H9 (cell line): ENCODE measurements around the gene TMPRSS7. TPM values are rescaled to one million over a fixed set of nuclear protein-coding genes. Genes with fewer than 3 reads are reported as not detected.

Experiments
- DNase-seq: peaks from one replicate; pipeline ENCODE4 v3.0.0-alpha.2; 2017
- H2AFZ ChIP-seq: one replicate; pipeline ENCODE4 v1.6.1; 2013; ENCODE audit warnings: mild to moderate bottlenecking, low read length, control low read depth, moderate library complexity
- H2AK5ac ChIP-seq: 2 replicates; pipeline ENCODE4 v1.6.1; 2013; ENCODE audit warnings: low read length, control low read depth, mixed read lengths; ENCODE audit not compliant: insufficient read length
- H2BK120ac ChIP-seq: one replicate; pipeline ENCODE4 v1.6.1; 2013; ENCODE audit warnings: low read depth, mild to moderate bottlenecking, low read length, control low read depth, inconsistent platforms; ENCODE audit not compliant: poor library complexity, severe bottlenecking
- H2BK12ac ChIP-seq: 2 replicates; pipeline ENCODE4 v1.6.1; 2013; ENCODE audit warnings: low read length, control low read depth, mixed read lengths, low read depth; ENCODE audit not compliant: insufficient read length
- H2BK15ac ChIP-seq: 2 replicates; pipeline ENCODE4 v1.6.1; 2013; ENCODE audit warnings: low read depth, low read length, control low read depth
- H2BK20ac ChIP-seq: one replicate; pipeline ENCODE4 v1.6.1; 2013; ENCODE audit warnings: low read depth, mild to moderate bottlenecking, low read length, control low read depth, inconsistent platforms; ENCODE audit not compliant: poor library complexity, severe bottlenecking
- H2BK5ac ChIP-seq: 2 replicates; pipeline ENCODE4 v1.6.1; 2013; ENCODE audit warnings: low read length, control low read depth, mixed read lengths; ENCODE audit not compliant: insufficient read length
- H3K14ac ChIP-seq: 2 replicates; pipeline ENCODE4 v1.6.1; 2013; ENCODE audit warnings: low read length, control low read depth; ENCODE audit not compliant: insufficient read depth
- H3K18ac ChIP-seq: 2 replicates; pipeline ENCODE4 v1.6.1; 2013; ENCODE audit warnings: low read depth, mild to moderate bottlenecking, mixed read lengths, low read length, control low read depth; ENCODE audit not compliant: insufficient read length
- H3K23ac ChIP-seq: 2 replicates; pipeline ENCODE4 v1.6.1; 2013; ENCODE audit warnings: low read length, control low read depth, mixed read lengths, low read depth; ENCODE audit not compliant: insufficient read length
- H3K23me2 ChIP-seq: 2 replicates; pipeline ENCODE4 v1.6.1; 2013; ENCODE audit warnings: low read depth, mild to moderate bottlenecking, mixed read lengths, low read length, control low read depth; ENCODE audit not compliant: insufficient read length, poor library complexity, severe bottlenecking
- H3K27ac ChIP-seq: 2 replicates; pipeline ENCODE4 v1.5.1; 2013; ENCODE audit warnings: low read length, control low read depth, mixed read lengths, low read depth; ENCODE audit not compliant: insufficient read length
- H3K27me3 ChIP-seq: 2 replicates; pipeline ENCODE4 v1.6.1; 2013; ENCODE audit warnings: low read length, control low read depth, inconsistent platforms; ENCODE audit not compliant: insufficient read depth
- H3K4ac ChIP-seq: 2 replicates; pipeline ENCODE4 v1.6.1; 2013; ENCODE audit warnings: low read depth, mild to moderate bottlenecking, control low read depth, inconsistent platforms, low read length, moderate library complexity
- H3K4me1 ChIP-seq: 2 replicates; pipeline ENCODE4 v1.6.1; 2013; ENCODE audit warnings: low read length, control low read depth, inconsistent platforms; ENCODE audit not compliant: insufficient read depth
- H3K4me2 ChIP-seq: 2 replicates; pipeline ENCODE4 v1.6.1; 2013; ENCODE audit warnings: low read length, control low read depth, mixed read lengths; ENCODE audit not compliant: insufficient read length, insufficient read depth
- H3K56ac ChIP-seq: 2 replicates; pipeline ENCODE4 v1.6.1; 2013; ENCODE audit warnings: low read depth, mild to moderate bottlenecking, mixed read lengths, low read length, control low read depth; ENCODE audit not compliant: insufficient read length
- H3K79me1 ChIP-seq: 2 replicates; pipeline ENCODE4 v1.6.1; 2013; ENCODE audit warnings: low read depth, mild to moderate bottlenecking, moderate library complexity, low read length, control low read depth, inconsistent platforms; ENCODE audit not compliant: insufficient read depth, poor library complexity, severe bottlenecking
- H3K79me2 ChIP-seq: 2 replicates; pipeline ENCODE4 v1.6.1; 2013; ENCODE audit warnings: low read length, control low read depth, inconsistent platforms; ENCODE audit not compliant: insufficient read depth
- H3K9ac ChIP-seq: 2 replicates; pipeline ENCODE4 v1.6.1; 2013; ENCODE audit warnings: low read length, control low read depth, mixed read lengths; ENCODE audit not compliant: insufficient read length; ENCODE audit errors: extremely low read depth
- H3K9me3 ChIP-seq: one replicate; pipeline ENCODE4 v1.6.1; 2013; ENCODE audit warnings: low read depth, low read length, inconsistent platforms; ENCODE audit not compliant: control insufficient read depth
- H3T11ph ChIP-seq: one replicate; pipeline ENCODE4 v1.6.1; 2013; ENCODE audit warnings: mild to moderate bottlenecking, low read length, control low read depth, inconsistent platforms
- H4K20me1 ChIP-seq: one replicate; pipeline ENCODE4 v1.6.1; 2013; ENCODE audit not compliant: control insufficient read depth, insufficient read length, insufficient read depth
- H4K5ac ChIP-seq: 2 replicates; pipeline ENCODE4 v1.6.1; 2013; ENCODE audit warnings: low read depth, mild to moderate bottlenecking, mixed read lengths, low read length, control low read depth; ENCODE audit not compliant: insufficient read length
- H4K8ac ChIP-seq: replicated peaks from 2 replicates; pipeline ENCODE4 v1.6.1; 2013; ENCODE audit warnings: low read length, control low read depth, mixed read lengths, low read depth; ENCODE audit not compliant: insufficient read length
- H4K91ac ChIP-seq: 2 replicates; pipeline ENCODE4 v1.6.1; 2013; ENCODE audit warnings: low read depth, mild to moderate bottlenecking, moderate library complexity, mixed read lengths, low read length, control low read depth; ENCODE audit not compliant: insufficient read length
- H3K27ac Mint-ChIP-seq, 3 experiments: 2 replicates in 2 of 3; 3 replicates in 1 of 3; pipeline ENCODE4 v1.8.0; 2020 to 2021; ENCODE audit warnings: mixed read lengths in 3 of 3, mild to moderate bottlenecking in 1 of 3, moderate library complexity in 1 of 3
- H3K27me3 Mint-ChIP-seq: 2 replicates; pipeline ENCODE4 v1.8.0; 2021; ENCODE audit warnings: low read depth, mild to moderate bottlenecking, moderate library complexity, mixed read lengths
- H3K36me3 Mint-ChIP-seq, 3 experiments: 2 replicates in 2 of 3; 3 replicates in 1 of 3; pipeline ENCODE4 v1.8.0; 2020 to 2021; ENCODE audit warnings: low read depth in 3 of 3, mixed read lengths in 3 of 3; ENCODE audit not compliant: insufficient read depth in 1 of 3
- H3K4me1 Mint-ChIP-seq, 2 experiments: 2 replicates each; pipeline ENCODE4 v1.8.0; 2020; ENCODE audit warnings: mixed read lengths in 2 of 2
- H3K4me3 Mint-ChIP-seq, 2 experiments: 2 replicates in 1 of 2; 3 replicates in 1 of 2; pipeline ENCODE4 v1.8.0; 2020 to 2021; ENCODE audit warnings: mild to moderate bottlenecking in 2 of 2, mixed read lengths in 2 of 2, moderate library complexity in 1 of 2
- H3K9me3 Mint-ChIP-seq, 2 experiments: 2 replicates in 1 of 2; 3 replicates in 1 of 2; pipeline ENCODE4 v1.8.0; 2020; ENCODE audit warnings: mild to moderate bottlenecking in 2 of 2, mixed read lengths in 2 of 2, moderate library complexity in 1 of 2
- WGBS: extraction: QIAGEN DNeasy Blood & Tissue Kit; methylation state at CpG from one replicate; pipeline ENCODE4 v1.1.7; 2013; ENCODE audit warnings: missing lambda C conversion rate, low lambda C conversion rate, mixed read lengths; ENCODE audit not compliant: insufficient read length; ENCODE audit errors: extremely low coverage; 5-methylcytosine and 5-hydroxymethylcytosine counted together
- total RNA-seq: library from RNA; stranded (reverse); gene quantifications from 2 replicates; pipeline ENCODE4 v1.2.1, GENCODE V29; 2021
- TF ChIP-seq, protein P1 (sequence below): fragments of 200-600 bp; sonication (generic); conservative IDR thresholded peaks from 3 replicates; pipeline ENCODE4 v1.8.0; 2021; ENCODE audit warnings: antibody characterized with exemption, mild to moderate bottlenecking

The TMPRSS7 gene
- total RNA-seq, 1 experiment from 2014 or later, result not detected

DNA sequence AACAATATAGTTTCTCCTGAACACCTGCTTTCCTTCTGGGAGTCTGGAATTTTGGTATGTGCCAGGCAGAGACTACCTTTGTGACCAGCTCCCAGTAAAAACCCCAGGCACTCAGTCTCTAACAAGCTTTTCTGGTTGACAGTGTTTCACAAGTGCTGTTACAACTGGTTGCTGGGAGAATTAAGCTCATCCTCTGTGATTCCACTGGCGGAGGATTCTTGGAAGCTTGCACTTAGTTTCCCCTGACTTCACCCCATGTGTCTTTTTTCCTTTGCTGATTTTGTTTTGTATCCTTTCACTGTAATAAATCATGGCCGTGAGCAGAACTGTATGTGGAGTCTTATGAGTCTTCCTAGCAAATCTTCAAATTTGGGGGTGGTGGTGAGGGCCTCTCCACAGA lies 41.5 kb upstream of the TMPRSS7 start:
- no peak overlapping the region for H3K23ac ChIP-seq
- no peak overlapping the region for H2BK12ac ChIP-seq
- H3T11ph ChIP-seq, result no peak overlapping the region
- H3K27me3 Mint-ChIP-seq, result peaks cover 11% of the 10 kb centered on the region
- no peaks in the 10 kb centered on the region for H4K20me1 ChIP-seq
- H3K4me2 ChIP-seq, result no peak overlapping the region
- H3K27ac ChIP-seq, result no peak overlapping the region
- no peak for DNase-seq
- WGBS, result no CpG with 5 or more reads among the region's 2 CpGs
- no peak overlapping the region for H3K4me3 Mint-ChIP-seq
- peaks cover 0 to 8% (median 8%) of the 10 kb centered on the region in 3 experiments; a peak in 5 of 7 replicates for H3K36me3 Mint-ChIP-seq
- H3K79me2 ChIP-seq, result no peaks in the 10 kb centered on the region
- H4K91ac ChIP-seq, result no peak overlapping the region
- no peaks in the 10 kb centered on the region for H3K23me2 ChIP-seq
- no peaks in the 10 kb centered on the region for H3K79me1 ChIP-seq
- no peaks in the 10 kb centered on the region for H3K27me3 ChIP-seq
- no peak overlapping the region for H2BK20ac ChIP-seq
- 0 out of 2 replicates have a peak, but pooled peaks cover 2% of the 10 kb centered on the region for H3K4me1 ChIP-seq
- no peak overlapping the region for H3K56ac ChIP-seq
- H3K9ac ChIP-seq, result no peak overlapping the region
- no peak overlapping the region for H2BK5ac ChIP-seq
- no peak overlapping the region for H2AK5ac ChIP-seq
- H2BK120ac ChIP-seq, result no peak overlapping the region
- no peaks in the 10 kb centered on the region for H3K9me3 ChIP-seq
- H4K5ac ChIP-seq, result no peak overlapping the region
- H3K14ac ChIP-seq, result no peak overlapping the region
- no peak overlapping the region for H3K18ac ChIP-seq
- TF ChIP-seq, protein P1, sequence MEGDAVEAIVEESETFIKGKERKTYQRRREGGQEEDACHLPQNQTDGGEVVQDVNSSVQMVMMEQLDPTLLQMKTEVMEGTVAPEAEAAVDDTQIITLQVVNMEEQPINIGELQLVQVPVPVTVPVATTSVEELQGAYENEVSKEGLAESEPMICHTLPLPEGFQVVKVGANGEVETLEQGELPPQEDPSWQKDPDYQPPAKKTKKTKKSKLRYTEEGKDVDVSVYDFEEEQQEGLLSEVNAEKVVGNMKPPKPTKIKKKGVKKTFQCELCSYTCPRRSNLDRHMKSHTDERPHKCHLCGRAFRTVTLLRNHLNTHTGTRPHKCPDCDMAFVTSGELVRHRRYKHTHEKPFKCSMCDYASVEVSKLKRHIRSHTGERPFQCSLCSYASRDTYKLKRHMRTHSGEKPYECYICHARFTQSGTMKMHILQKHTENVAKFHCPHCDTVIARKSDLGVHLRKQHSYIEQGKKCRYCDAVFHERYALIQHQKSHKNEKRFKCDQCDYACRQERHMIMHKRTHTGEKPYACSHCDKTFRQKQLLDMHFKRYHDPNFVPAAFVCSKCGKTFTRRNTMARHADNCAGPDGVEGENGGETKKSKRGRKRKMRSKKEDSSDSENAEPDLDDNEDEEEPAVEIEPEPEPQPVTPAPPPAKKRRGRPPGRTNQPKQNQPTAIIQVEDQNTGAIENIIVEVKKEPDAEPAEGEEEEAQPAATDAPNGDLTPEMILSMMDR, result no peak
- no peak overlapping the region for H3K27ac Mint-ChIP-seq
- no peak overlapping the region for H2BK15ac ChIP-seq
- no peaks in the 10 kb centered on the region for H3K9me3 Mint-ChIP-seq
- no peak overlapping the region for H3K4ac ChIP-seq
- H2AFZ ChIP-seq, result no peak overlapping the region
- H3K4me1 Mint-ChIP-seq, result peaks cover 9 to 12% of the 10 kb centered on the region in 2 experiments
- no peak overlapping the region for H4K8ac ChIP-seq
